Astrocyte of the cerebellum (primary cell): Measurements from ENCODE around the gene TK2.

ENCODE experiments used
- DNase-seq: peaks from one replicate; pipeline ENCODE4 v3.0.0-alpha.2; 2011; ENCODE audit warnings: low read depth
- H3K4me3 ChIP-seq: 2 replicates; pipeline ENCODE4 v1.5.1; 2011; ENCODE audit warnings: mild to moderate bottlenecking, low read depth, low read length, moderate library complexity
- in situ Hi-C: cut with HindIII; loops from 2 replicates; pipeline ENCODE4 v1.10.0; 2017; ENCODE audit warnings: low sequenced_read_pairs
- TF ChIP-seq, protein P1 (sequence below): IDR thresholded peaks from 2 replicates; pipeline ENCODE4 v1.5.1; 2012; ENCODE audit warnings: low read length, low read depth, moderate library complexity, mild to moderate bottlenecking; ENCODE audit errors: missing control alignments

TK2 gene

DNA sequence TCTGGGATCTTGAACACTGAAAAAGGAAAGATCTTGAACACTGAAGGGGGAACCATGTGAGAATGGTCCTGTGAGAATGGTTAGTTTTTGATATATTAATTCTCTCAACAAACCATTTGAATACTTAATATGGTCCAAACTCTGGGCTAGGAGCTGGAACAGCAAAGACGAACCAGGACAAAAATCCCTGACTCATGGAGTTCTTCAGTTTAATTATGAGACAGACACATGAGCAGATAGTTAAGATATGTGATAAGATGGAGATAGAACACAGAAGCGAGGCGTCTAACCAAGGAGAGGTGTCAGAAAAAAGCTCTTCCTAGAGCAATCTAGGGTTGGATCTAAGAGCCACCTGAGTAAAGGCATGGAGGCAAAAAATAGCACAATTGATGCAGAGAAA, 4.1 kb upstream of the TK2 start:
- H3K4me3 ChIP-seq = no peak overlapping the region
- DNase-seq = no peak
- TF ChIP-seq, protein P1, sequence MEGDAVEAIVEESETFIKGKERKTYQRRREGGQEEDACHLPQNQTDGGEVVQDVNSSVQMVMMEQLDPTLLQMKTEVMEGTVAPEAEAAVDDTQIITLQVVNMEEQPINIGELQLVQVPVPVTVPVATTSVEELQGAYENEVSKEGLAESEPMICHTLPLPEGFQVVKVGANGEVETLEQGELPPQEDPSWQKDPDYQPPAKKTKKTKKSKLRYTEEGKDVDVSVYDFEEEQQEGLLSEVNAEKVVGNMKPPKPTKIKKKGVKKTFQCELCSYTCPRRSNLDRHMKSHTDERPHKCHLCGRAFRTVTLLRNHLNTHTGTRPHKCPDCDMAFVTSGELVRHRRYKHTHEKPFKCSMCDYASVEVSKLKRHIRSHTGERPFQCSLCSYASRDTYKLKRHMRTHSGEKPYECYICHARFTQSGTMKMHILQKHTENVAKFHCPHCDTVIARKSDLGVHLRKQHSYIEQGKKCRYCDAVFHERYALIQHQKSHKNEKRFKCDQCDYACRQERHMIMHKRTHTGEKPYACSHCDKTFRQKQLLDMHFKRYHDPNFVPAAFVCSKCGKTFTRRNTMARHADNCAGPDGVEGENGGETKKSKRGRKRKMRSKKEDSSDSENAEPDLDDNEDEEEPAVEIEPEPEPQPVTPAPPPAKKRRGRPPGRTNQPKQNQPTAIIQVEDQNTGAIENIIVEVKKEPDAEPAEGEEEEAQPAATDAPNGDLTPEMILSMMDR = no peak
- in situ Hi-C loops = no loop called here

DNA sequence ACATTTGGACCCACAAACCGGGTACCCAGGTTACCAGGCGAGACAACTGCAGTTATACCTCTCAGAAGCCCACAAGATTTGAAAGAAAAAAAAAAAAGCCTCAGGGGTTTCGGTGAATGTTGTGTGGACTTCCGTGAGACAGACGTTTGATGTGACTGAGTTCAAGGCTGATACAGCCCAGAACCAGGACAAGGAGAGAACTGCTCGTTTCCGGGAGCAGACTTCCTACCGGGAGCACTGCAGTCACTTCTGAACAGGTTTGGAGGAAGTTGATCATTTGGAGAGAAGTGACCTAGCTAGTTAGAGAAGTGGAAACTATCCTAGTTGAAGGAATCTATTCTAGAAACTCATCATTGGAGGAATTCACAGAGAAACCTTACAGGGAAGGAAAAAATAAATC, 3.3 kb upstream of the TK2 start:
- no peak for DNase-seq
- TF ChIP-seq, protein P1 = no peak
- in situ Hi-C loops = no loop called here
- peak overlapping the region; percentile 52 for H3K4me3 ChIP-seq

DNA sequence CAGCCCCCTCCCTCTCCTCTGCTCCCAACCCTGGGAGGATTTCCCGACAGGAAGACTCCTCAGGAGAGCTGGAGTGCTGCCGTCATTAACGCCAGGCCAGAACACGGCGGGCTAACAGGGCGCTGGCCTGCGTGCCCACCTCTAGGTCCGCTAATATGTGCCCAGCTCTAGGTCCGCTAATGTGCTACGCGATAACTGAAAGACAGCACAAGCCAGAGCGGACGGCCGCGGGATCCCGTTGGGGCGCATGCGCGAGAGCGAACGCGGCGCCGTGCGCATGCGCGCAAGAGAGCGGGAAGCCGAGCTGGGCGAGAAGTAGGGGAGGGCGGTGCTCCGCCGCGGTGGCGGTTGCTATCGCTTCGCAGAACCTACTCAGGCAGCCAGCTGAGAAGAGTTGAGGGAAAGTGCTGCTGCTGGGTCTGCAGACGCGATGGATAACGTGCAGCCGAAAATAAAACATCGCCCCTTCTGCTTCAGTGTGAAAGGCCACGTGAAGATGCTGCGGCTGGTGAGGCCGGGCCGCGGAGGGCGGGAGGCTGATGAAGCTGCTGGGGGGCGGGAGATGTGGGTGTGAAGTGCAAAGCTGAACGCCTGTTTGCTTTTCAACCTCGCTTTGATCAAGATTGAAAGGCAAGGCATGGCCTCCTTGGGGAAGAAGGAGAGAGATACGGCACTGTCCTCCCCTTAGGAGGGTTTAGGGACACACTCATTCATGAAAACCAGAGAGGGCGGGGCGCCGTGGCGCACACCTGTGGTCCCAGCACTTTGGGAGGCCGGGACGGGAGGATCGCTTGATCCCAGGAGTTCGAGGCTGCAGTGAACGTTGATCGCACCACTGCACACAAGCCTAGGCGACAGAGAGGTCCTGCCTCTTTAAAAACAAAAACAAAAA, 2.6 kb upstream of the TK2 start, which contains the start of gene CKLF:
Gene CKLF (plus strand): TSS at position 291 of the 892 bp plus-strand sequence. CDS start 140 bp downstream, at position 431.
- H3K4me3 ChIP-seq = peak within 1 kb of the TSS; percentile 52
- peak; percentile 54 for DNase-seq
- TF ChIP-seq, protein P1 = no peak
- in situ Hi-C loops = no loop called here

DNA sequence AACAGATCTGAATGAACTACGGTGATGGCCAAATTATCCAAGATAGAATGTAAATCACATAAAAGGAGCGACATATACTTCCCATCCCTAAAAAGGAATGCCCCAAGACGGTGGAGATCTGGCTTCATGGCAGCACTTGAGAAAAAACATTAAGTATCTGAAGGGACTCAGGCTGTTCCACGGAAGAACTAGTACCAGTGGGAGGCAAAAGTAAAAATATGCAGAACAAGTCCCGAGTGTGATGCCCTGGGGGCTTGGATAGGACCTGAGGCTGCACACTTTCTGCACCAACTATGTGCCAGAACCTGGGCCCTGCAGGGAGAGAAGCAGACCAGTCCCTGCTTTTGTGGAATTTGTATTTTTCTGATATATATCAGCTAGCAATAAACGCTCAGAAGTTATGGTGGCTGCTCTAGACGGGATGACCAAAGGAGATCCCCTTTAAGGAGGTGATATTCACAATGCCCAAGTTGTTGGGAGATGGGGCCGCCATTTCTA, 1.9 kb upstream of the TK2 start:
- H3K4me3 ChIP-seq = peak overlapping the region; percentile 52
- DNase-seq = no peak
- in situ Hi-C loops = no loop called here
- TF ChIP-seq, protein P1 = no peak

DNA sequence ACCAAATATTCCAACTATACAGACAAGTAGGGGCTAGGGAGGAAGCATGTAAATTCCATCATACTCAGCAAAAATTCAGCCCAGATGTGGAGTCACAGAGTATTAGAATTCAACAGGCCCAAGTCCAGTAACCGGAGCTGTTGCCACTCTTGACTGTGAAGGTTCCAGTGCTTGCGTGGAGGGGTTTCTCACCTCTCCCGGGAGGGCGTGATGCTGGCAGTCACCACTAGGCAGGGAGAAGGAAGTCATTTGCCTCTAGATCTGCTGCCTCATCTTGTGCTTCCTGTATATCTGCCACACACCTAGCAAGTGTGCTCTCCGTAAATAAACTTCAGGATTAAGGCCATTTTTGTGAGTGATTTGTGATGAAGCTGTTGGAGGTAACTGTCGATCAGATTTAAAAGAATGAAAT, 1.4 kb upstream of the TK2 start:
- in situ Hi-C loops = no loop called here
- no peak overlapping the region for H3K4me3 ChIP-seq
- TF ChIP-seq, protein P1 = peak; percentile 24
- DNase-seq = no peak

DNA sequence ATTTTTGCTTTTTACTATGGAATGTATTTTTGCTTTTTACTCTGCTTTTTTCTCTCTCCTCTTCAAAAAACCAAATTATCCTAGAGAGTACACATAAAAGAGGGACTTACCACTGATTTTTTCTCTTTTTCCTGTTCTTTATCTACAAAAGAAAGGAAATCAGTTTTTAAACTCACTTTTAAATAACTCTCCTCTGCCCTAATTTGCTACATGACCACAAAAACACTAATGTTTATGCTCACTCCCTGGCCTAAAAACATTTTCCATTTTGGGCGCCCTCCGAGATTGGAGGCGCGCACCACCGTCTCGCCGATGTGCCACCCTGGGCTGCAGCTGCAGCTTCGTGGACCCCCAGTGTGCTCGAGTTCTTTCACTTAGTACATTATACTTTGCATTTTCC, 1.1 kb downstream of the TK2 start:
- H3K4me3 ChIP-seq = peak overlapping the region; percentile 69
- TF ChIP-seq, protein P1 = no peak
- DNase-seq = no peak
- in situ Hi-C loops = no loop called here
